CD14-positive monocyte (primary cell): ENCODE data around the gene TBXAS1. TPM values are rescaled to one million over a fixed set of nuclear protein-coding genes. Genes with fewer than 3 reads are reported as not detected.
A peak's percentile ranks its signal among the peaks of the same experiment; 100 is the strongest.

Experiments used
- DNase-seq, 3 donors: peaks; one replicate each; pipeline ENCODE4 v3.0.0-alpha.2; 2011 to 2022
- H2AFZ ChIP-seq: 2 replicates; pipeline ENCODE4 v1.6.0; 2012; ENCODE audit warnings: mild to moderate bottlenecking, low read depth, low read length, inconsistent platforms; ENCODE audit not compliant: insufficient read depth, poor library complexity, severe bottlenecking
- H3K27ac ChIP-seq, 2 donors: 1 replicate in 1 of 2; 2 replicates in 1 of 2; pipeline ENCODE4 v1.5.1; 2012 to 2013; ENCODE audit warnings: low read length in 2 of 2, control low read depth in 1 of 2, inconsistent platforms in 1 of 2, low read depth in 1 of 2, mild to moderate bottlenecking in 1 of 2
- H3K27me3 ChIP-seq, 2 donors: one replicate each; pipeline versions ENCODE4 v1.6.0 to v1.6.1; 2011 to 2013; ENCODE audit warnings: low read length in 2 of 2; ENCODE audit not compliant: control insufficient read depth in 2 of 2, insufficient read depth in 2 of 2
- H3K36me3 ChIP-seq, 2 donors: replicated peaks in 1 of 2; 1 replicate in 1 of 2; 2 replicates in 1 of 2; pipeline versions ENCODE4 v1.5.1 to v1.6.1; 2012 to 2013; ENCODE audit warnings: low read length in 2 of 2, control low read depth in 1 of 2, inconsistent platforms in 1 of 2, mild to moderate bottlenecking in 1 of 2; ENCODE audit not compliant: insufficient read depth in 2 of 2, control insufficient read depth in 1 of 2
- H3K4me1 ChIP-seq, 2 donors: 1 replicate in 1 of 2; 2 replicates in 1 of 2; pipeline versions ENCODE4 v1.5.1 to v1.6.1; 2012 to 2013; ENCODE audit warnings: low read length in 2 of 2, control low read depth in 1 of 2, inconsistent platforms in 1 of 2, mild to moderate bottlenecking in 1 of 2, moderate library complexity in 1 of 2; ENCODE audit not compliant: insufficient read depth in 2 of 2, control insufficient read depth in 1 of 2
- H3K4me2 ChIP-seq: replicated peaks from 2 replicates; pipeline ENCODE3; 2012; ENCODE audit warnings: low read length, moderate library complexity, mild to moderate bottlenecking; ENCODE audit not compliant: poor library complexity, severe bottlenecking; ENCODE audit errors: extremely low read depth
- H3K4me3 ChIP-seq, 3 experiments: fragments of 200-600 bp in 1 of 3; sonication (generic) in 1 of 3; replicated peaks in 1 of 3; 1 replicate in 2 of 3; 2 replicates in 1 of 3; pipeline ENCODE4 v1.5.1; 2011 to 2013; ENCODE audit warnings: low read length in 3 of 3, mild to moderate bottlenecking in 3 of 3, control low read depth in 2 of 3, low read depth in 2 of 3, inconsistent platforms in 1 of 3, moderate library complexity in 1 of 3
- H3K79me2 ChIP-seq: 2 replicates; pipeline ENCODE4 v1.6.0; 2012; ENCODE audit warnings: mild to moderate bottlenecking, control low read depth, inconsistent platforms, low read length, moderate library complexity; ENCODE audit not compliant: insufficient read depth
- H3K9ac ChIP-seq: 2 replicates; pipeline ENCODE4 v1.6.0; 2017; ENCODE audit warnings: low read length, mild to moderate bottlenecking; ENCODE audit not compliant: insufficient read depth, poor library complexity, severe bottlenecking
- H3K9me3 ChIP-seq, 2 donors: replicated peaks in 1 of 2; 1 replicate in 1 of 2; 2 replicates in 1 of 2; pipeline versions ENCODE4 v1.5.1 to v1.6.1; 2012 to 2013; ENCODE audit warnings: low read length in 2 of 2, control low read depth in 1 of 2; ENCODE audit not compliant: control insufficient read depth in 1 of 2, insufficient read depth in 1 of 2
- H4K20me1 ChIP-seq: 2 replicates; pipeline ENCODE4 v1.6.0; 2012; ENCODE audit warnings: mild to moderate bottlenecking, low read length, control low read depth, moderate library complexity; ENCODE audit not compliant: insufficient read depth
- H3K27ac Mint-ChIP-seq, 7 donors: one replicate each; pipeline ENCODE4 v1.8.0; 2020; ENCODE audit warnings: mild to moderate bottlenecking in 7 of 7, mixed read lengths in 7 of 7, moderate library complexity in 6 of 7, inconsistent platforms in 2 of 7
- H3K27me3 Mint-ChIP-seq, 3 donors: one replicate each; pipeline ENCODE4 v1.8.0; 2021 to 2022; ENCODE audit warnings: low read depth in 3 of 3, mild to moderate bottlenecking in 3 of 3, mixed read lengths in 3 of 3, moderate library complexity in 3 of 3, inconsistent platforms in 1 of 3
- H3K36me3 Mint-ChIP-seq, 2 donors: one replicate each; pipeline ENCODE4 v1.8.0; 2020; ENCODE audit warnings: mixed read lengths in 2 of 2, inconsistent platforms in 1 of 2, mild to moderate bottlenecking in 1 of 2
- H3K4me1 Mint-ChIP-seq: one replicate; pipeline ENCODE4 v1.8.0; 2020; ENCODE audit warnings: mild to moderate bottlenecking, mixed read lengths
- H3K4me3 Mint-ChIP-seq, 2 donors: one replicate each; pipeline ENCODE4 v1.8.0; 2020; ENCODE audit warnings: mild to moderate bottlenecking in 2 of 2, mixed read lengths in 2 of 2, moderate library complexity in 1 of 2
- H3K9me3 Mint-ChIP-seq, 7 donors: one replicate each; pipeline ENCODE4 v1.8.0; 2020 to 2022; ENCODE audit warnings: mixed read lengths in 7 of 7, mild to moderate bottlenecking in 6 of 7, moderate library complexity in 6 of 7, inconsistent platforms in 2 of 7
- CTCF ChIP-seq: fragments of 200-600 bp; IDR thresholded peaks from one replicate; pipeline ENCODE4 v1.8.0; 2022; ENCODE audit warnings: antibody characterized with exemption, mild to moderate bottlenecking
- WGBS: methylation state at CpG from one replicate; pipeline ENCODE4 v1.1.5; 2013; ENCODE audit warnings: missing lambda C conversion rate; ENCODE audit not compliant: insufficient coverage; 5-methylcytosine and 5-hydroxymethylcytosine counted together
- intact Hi-C, 2 donors: fragments of 100-400 bp; cut with micrococcal nuclease; formaldehyde crosslinking; loops; one replicate each; pipeline versions ENCODE4 v1.15.0 to v1.15.1; 2023
- polyA plus RNA-seq, 3 donors: library from polyadenylated mRNA; depleted of rRNA in 1 of 3; unstranded in 2 of 3; stranded (reverse) in 1 of 3; fragments of 300-500 nt in 2 of 3; fragments of >200 nt in 1 of 3; fragmentation: Illumina TruSeq in 2 of 3; gene quantifications; 1 replicate in 2 of 3; 2 replicates in 1 of 3; pipeline ENCODE4 v1.2.3, GENCODE V29; 2012 to 2021

The TBXAS1 gene
- polyA plus RNA-seq, 3 donors, result 289 to 335 (median 298) TPM

- peaks cover 5 to 8% of the 10 kb centered on the region in 2 donors for H3K4me1 ChIP-seq
- Mint-ChIP-seq H3K4me3 (no peak overlapping the region), H3K9me3 (peaks cover 14 to 20% (median 19%) of the 10 kb centered on the region in 7 donors), H3K36me3 (peaks cover 67 to 80% of the 10 kb centered on the region in 2 donors), H3K4me1 (peaks cover 13% of the 10 kb centered on the region), H3K27me3 (no peaks in the 10 kb centered on the region), H3K27ac (peak overlapping the region in 3 of 7 donors; percentile 0 to 65 (median 57))
- intact Hi-C loops, result loop anchor here in 1 of 2 donors (5.0 kb wide), 1 partner anchor 300 kb away; no protein-coding TSS in a partner anchor
- no CpG with 5 or more reads among the region's 3 CpGs for WGBS
- H4K20me1 ChIP-seq, result peaks cover 90% of the 10 kb centered on the region
- TF ChIP-seq CTCF, result no peak
- H3K27ac ChIP-seq, result peak overlapping the region in 1 of 2 donors; percentile 39
- H3K9ac ChIP-seq, result no peak overlapping the region
- H2AFZ ChIP-seq, result no peak overlapping the region
- no peaks in the 10 kb centered on the region for H3K27me3 ChIP-seq
- no peaks in the 10 kb centered on the region for H3K79me2 ChIP-seq
- H3K9me3 ChIP-seq, result peaks cover 0 to 12% of the 10 kb centered on the region in 2 donors
- no peak for DNase-seq
- no peak overlapping the region for H3K4me2 ChIP-seq
- no peak overlapping the region for H3K4me3 ChIP-seq
- H3K36me3 ChIP-seq, result peaks cover 42 to 78% of the 10 kb centered on the region in 2 donors
Observed at GRCh38 chr7:139947021-139947420, 118.0 kb downstream of the TBXAS1 start.

GRCh38 chr7:139948167-139948566, 119.1 kb downstream of the TBXAS1 start:
- intact Hi-C loops, result loop anchor here in 1 of 2 donors (5.0 kb wide), 1 partner anchor 301 kb away; no protein-coding TSS in a partner anchor
- no peak overlapping the region for H3K4me2 ChIP-seq
- H3K4me1 ChIP-seq, result peaks cover 5 to 8% of the 10 kb centered on the region in 2 donors
- H4K20me1 ChIP-seq, result peaks cover 91% of the 10 kb centered on the region
- no peaks in the 10 kb centered on the region for H3K27me3 ChIP-seq
- DNase-seq, result no peak
- Mint-ChIP-seq H3K27ac (no peak overlapping the region), H3K4me3 (no peak overlapping the region), H3K27me3 (no peaks in the 10 kb centered on the region), H3K9me3 (peaks cover 14 to 20% (median 19%) of the 10 kb centered on the region in 7 donors), H3K4me1 (peaks cover 13% of the 10 kb centered on the region), H3K36me3 (peaks cover 59 to 71% of the 10 kb centered on the region in 2 donors)
- peaks cover 0 to 12% of the 10 kb centered on the region in 2 donors for H3K9me3 ChIP-seq
- TF ChIP-seq CTCF, result no peak
- H2AFZ ChIP-seq, result no peak overlapping the region
- WGBS, result no CpG with 5 or more reads among the region's 2 CpGs
- no peaks in the 10 kb centered on the region for H3K79me2 ChIP-seq
- H3K36me3 ChIP-seq, result peaks cover 32 to 75% of the 10 kb centered on the region in 2 donors
- H3K27ac ChIP-seq, result no peak overlapping the region
- no peak overlapping the region for H3K4me3 ChIP-seq
- H3K9ac ChIP-seq, result no peak overlapping the region
